CD14-positive monocyte (primary cell): ENCODE results near the gene PRODH2. TPM values are rescaled to one million over a fixed set of nuclear protein-coding genes. Genes with fewer than 3 reads are reported as not detected.

Experiments
- DNase-seq, 3 donors: peaks; one replicate each; pipeline ENCODE4 v3.0.0-alpha.2; 2011 to 2022
- H2AFZ ChIP-seq: 2 replicates; pipeline ENCODE4 v1.6.0; 2012; ENCODE audit warnings: mild to moderate bottlenecking, low read depth, low read length, inconsistent platforms; ENCODE audit not compliant: insufficient read depth, poor library complexity, severe bottlenecking
- H3K27ac ChIP-seq, 2 donors: 1 replicate in 1 of 2; 2 replicates in 1 of 2; pipeline ENCODE4 v1.5.1; 2012 to 2013; ENCODE audit warnings: low read length in 2 of 2, control low read depth in 1 of 2, inconsistent platforms in 1 of 2, low read depth in 1 of 2, mild to moderate bottlenecking in 1 of 2
- H3K27me3 ChIP-seq, 2 donors: one replicate each; pipeline versions ENCODE4 v1.6.0 to v1.6.1; 2011 to 2013; ENCODE audit warnings: low read length in 2 of 2; ENCODE audit not compliant: control insufficient read depth in 2 of 2, insufficient read depth in 2 of 2
- H3K36me3 ChIP-seq, 2 donors: replicated peaks in 1 of 2; 1 replicate in 1 of 2; 2 replicates in 1 of 2; pipeline versions ENCODE4 v1.5.1 to v1.6.1; 2012 to 2013; ENCODE audit warnings: low read length in 2 of 2, control low read depth in 1 of 2, inconsistent platforms in 1 of 2, mild to moderate bottlenecking in 1 of 2; ENCODE audit not compliant: insufficient read depth in 2 of 2, control insufficient read depth in 1 of 2
- H3K4me1 ChIP-seq, 2 donors: 1 replicate in 1 of 2; 2 replicates in 1 of 2; pipeline versions ENCODE4 v1.5.1 to v1.6.1; 2012 to 2013; ENCODE audit warnings: low read length in 2 of 2, control low read depth in 1 of 2, inconsistent platforms in 1 of 2, mild to moderate bottlenecking in 1 of 2, moderate library complexity in 1 of 2; ENCODE audit not compliant: insufficient read depth in 2 of 2, control insufficient read depth in 1 of 2
- H3K4me2 ChIP-seq: replicated peaks from 2 replicates; pipeline ENCODE3; 2012; ENCODE audit warnings: low read length, moderate library complexity, mild to moderate bottlenecking; ENCODE audit not compliant: poor library complexity, severe bottlenecking; ENCODE audit errors: extremely low read depth
- H3K4me3 ChIP-seq, 3 experiments: fragments of 200-600 bp in 1 of 3; sonication (generic) in 1 of 3; replicated peaks in 1 of 3; 1 replicate in 2 of 3; 2 replicates in 1 of 3; pipeline ENCODE4 v1.5.1; 2011 to 2013; ENCODE audit warnings: low read length in 3 of 3, mild to moderate bottlenecking in 3 of 3, control low read depth in 2 of 3, low read depth in 2 of 3, inconsistent platforms in 1 of 3, moderate library complexity in 1 of 3
- H3K79me2 ChIP-seq: 2 replicates; pipeline ENCODE4 v1.6.0; 2012; ENCODE audit warnings: mild to moderate bottlenecking, control low read depth, inconsistent platforms, low read length, moderate library complexity; ENCODE audit not compliant: insufficient read depth
- H3K9ac ChIP-seq: 2 replicates; pipeline ENCODE4 v1.6.0; 2017; ENCODE audit warnings: low read length, mild to moderate bottlenecking; ENCODE audit not compliant: insufficient read depth, poor library complexity, severe bottlenecking
- H3K9me3 ChIP-seq, 2 donors: replicated peaks in 1 of 2; 1 replicate in 1 of 2; 2 replicates in 1 of 2; pipeline versions ENCODE4 v1.5.1 to v1.6.1; 2012 to 2013; ENCODE audit warnings: low read length in 2 of 2, control low read depth in 1 of 2; ENCODE audit not compliant: control insufficient read depth in 1 of 2, insufficient read depth in 1 of 2
- H4K20me1 ChIP-seq: 2 replicates; pipeline ENCODE4 v1.6.0; 2012; ENCODE audit warnings: mild to moderate bottlenecking, low read length, control low read depth, moderate library complexity; ENCODE audit not compliant: insufficient read depth
- H3K27ac Mint-ChIP-seq, 7 donors: one replicate each; pipeline ENCODE4 v1.8.0; 2020; ENCODE audit warnings: mild to moderate bottlenecking in 7 of 7, mixed read lengths in 7 of 7, moderate library complexity in 6 of 7, inconsistent platforms in 2 of 7
- H3K27me3 Mint-ChIP-seq, 3 donors: one replicate each; pipeline ENCODE4 v1.8.0; 2021 to 2022; ENCODE audit warnings: low read depth in 3 of 3, mild to moderate bottlenecking in 3 of 3, mixed read lengths in 3 of 3, moderate library complexity in 3 of 3, inconsistent platforms in 1 of 3
- H3K36me3 Mint-ChIP-seq, 2 donors: one replicate each; pipeline ENCODE4 v1.8.0; 2020; ENCODE audit warnings: mixed read lengths in 2 of 2, inconsistent platforms in 1 of 2, mild to moderate bottlenecking in 1 of 2
- H3K4me1 Mint-ChIP-seq: one replicate; pipeline ENCODE4 v1.8.0; 2020; ENCODE audit warnings: mild to moderate bottlenecking, mixed read lengths
- H3K4me3 Mint-ChIP-seq, 2 donors: one replicate each; pipeline ENCODE4 v1.8.0; 2020; ENCODE audit warnings: mild to moderate bottlenecking in 2 of 2, mixed read lengths in 2 of 2, moderate library complexity in 1 of 2
- H3K9me3 Mint-ChIP-seq, 7 donors: one replicate each; pipeline ENCODE4 v1.8.0; 2020 to 2022; ENCODE audit warnings: mixed read lengths in 7 of 7, mild to moderate bottlenecking in 6 of 7, moderate library complexity in 6 of 7, inconsistent platforms in 2 of 7
- WGBS: methylation state at CpG from one replicate; pipeline ENCODE4 v1.1.5; 2013; ENCODE audit warnings: missing lambda C conversion rate; ENCODE audit not compliant: insufficient coverage; 5-methylcytosine and 5-hydroxymethylcytosine counted together
- intact Hi-C, 2 donors: fragments of 100-400 bp; cut with micrococcal nuclease; formaldehyde crosslinking; loops; one replicate each; pipeline versions ENCODE4 v1.15.0 to v1.15.1; 2023
- polyA plus RNA-seq, 3 donors: library from polyadenylated mRNA; depleted of rRNA in 1 of 3; unstranded in 2 of 3; stranded (reverse) in 1 of 3; fragments of 300-500 nt in 2 of 3; fragments of >200 nt in 1 of 3; fragmentation: Illumina TruSeq in 2 of 3; gene quantifications; 1 replicate in 2 of 3; 2 replicates in 1 of 3; pipeline ENCODE4 v1.2.3, GENCODE V29; 2012 to 2021
- TF ChIP-seq, protein P1 (sequence below): fragments of 200-600 bp; IDR thresholded peaks from one replicate; pipeline ENCODE4 v1.8.0; 2022; ENCODE audit warnings: antibody characterized with exemption, mild to moderate bottlenecking

Gene PRODH2
- polyA plus RNA-seq, 3 donors: not detected

DNA sequence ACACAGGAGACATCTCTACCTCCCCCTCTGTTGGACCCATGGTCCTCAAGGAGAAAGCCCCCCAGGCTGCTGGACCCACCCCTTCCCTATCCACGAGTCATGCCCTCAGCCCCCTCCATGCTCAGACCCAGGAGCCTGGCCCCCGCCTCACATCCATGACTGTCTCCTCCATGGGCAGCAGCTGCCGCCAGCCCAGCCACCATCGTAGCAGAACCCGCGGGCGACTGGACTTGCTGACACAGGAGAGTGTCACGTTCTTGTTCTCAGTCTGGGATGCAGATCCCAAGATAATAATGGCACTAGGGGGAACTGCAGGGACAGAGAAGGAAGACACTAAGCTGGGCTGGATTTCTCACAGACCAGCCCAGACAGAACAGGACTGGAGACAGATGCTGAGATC is 35.8 kb upstream of the PRODH2 start:
- H3K4me1 Mint-ChIP-seq: peaks cover 18% of the 10 kb centered on the region
- no peak for DNase-seq
- no peak overlapping the region for H3K4me3 ChIP-seq
- H3K9me3 Mint-ChIP-seq: peaks cover 0 to 19% (median 14%) of the 10 kb centered on the region in 7 donors
- H3K4me2 ChIP-seq: no peak overlapping the region
- H3K4me1 ChIP-seq: peaks cover 9 to 11% of the 10 kb centered on the region in 2 donors
- peaks cover 26 to 60% of the 10 kb centered on the region in 2 donors for H3K27me3 ChIP-seq
- no peak overlapping the region for H3K27ac ChIP-seq
- H4K20me1 ChIP-seq: no peaks in the 10 kb centered on the region
- H3K27me3 Mint-ChIP-seq: peaks cover 61 to 86% (median 63%) of the 10 kb centered on the region in 3 donors
- H2AFZ ChIP-seq: no peak overlapping the region
- peak overlapping the region in 1 of 7 donors; percentile 14 for H3K27ac Mint-ChIP-seq
- WGBS: 88% methylated on average over 8 of the region's 8 CpGs
- peaks cover 0 to 22% of the 10 kb centered on the region in 2 donors for H3K9me3 ChIP-seq
- H3K36me3 Mint-ChIP-seq: peaks cover 4 to 5% of the 10 kb centered on the region in 2 donors
- no peak overlapping the region for H3K4me3 Mint-ChIP-seq
- no peak overlapping the region for H3K9ac ChIP-seq
- no peaks in the 10 kb centered on the region for H3K79me2 ChIP-seq
- no peaks in the 10 kb centered on the region for H3K36me3 ChIP-seq
- intact Hi-C loops: no loop called here
- TF ChIP-seq, protein P1, sequence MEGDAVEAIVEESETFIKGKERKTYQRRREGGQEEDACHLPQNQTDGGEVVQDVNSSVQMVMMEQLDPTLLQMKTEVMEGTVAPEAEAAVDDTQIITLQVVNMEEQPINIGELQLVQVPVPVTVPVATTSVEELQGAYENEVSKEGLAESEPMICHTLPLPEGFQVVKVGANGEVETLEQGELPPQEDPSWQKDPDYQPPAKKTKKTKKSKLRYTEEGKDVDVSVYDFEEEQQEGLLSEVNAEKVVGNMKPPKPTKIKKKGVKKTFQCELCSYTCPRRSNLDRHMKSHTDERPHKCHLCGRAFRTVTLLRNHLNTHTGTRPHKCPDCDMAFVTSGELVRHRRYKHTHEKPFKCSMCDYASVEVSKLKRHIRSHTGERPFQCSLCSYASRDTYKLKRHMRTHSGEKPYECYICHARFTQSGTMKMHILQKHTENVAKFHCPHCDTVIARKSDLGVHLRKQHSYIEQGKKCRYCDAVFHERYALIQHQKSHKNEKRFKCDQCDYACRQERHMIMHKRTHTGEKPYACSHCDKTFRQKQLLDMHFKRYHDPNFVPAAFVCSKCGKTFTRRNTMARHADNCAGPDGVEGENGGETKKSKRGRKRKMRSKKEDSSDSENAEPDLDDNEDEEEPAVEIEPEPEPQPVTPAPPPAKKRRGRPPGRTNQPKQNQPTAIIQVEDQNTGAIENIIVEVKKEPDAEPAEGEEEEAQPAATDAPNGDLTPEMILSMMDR: no peak

- Histone ChIP-seq H2AFZ (no peak overlapping the region), H3K79me2 (no peaks in the 10 kb centered on the region), H4K20me1 (no peaks in the 10 kb centered on the region), H3K9ac (no peak overlapping the region), H3K27ac (no peak overlapping the region), H3K9me3 (peaks cover 0 to 22% of the 10 kb centered on the region in 2 donors), H3K27me3 (peaks cover 28 to 64% of the 10 kb centered on the region in 2 donors), H3K4me1 (peaks cover 9 to 11% of the 10 kb centered on the region in 2 donors), H3K4me2 (no peak overlapping the region), H3K36me3 (no peaks in the 10 kb centered on the region), H3K4me3 (no peak overlapping the region)
- intact Hi-C loops: no loop called here
- TF ChIP-seq, protein P1: no peak
- Mint-ChIP-seq H3K36me3 (peaks cover 4 to 5% of the 10 kb centered on the region in 2 donors), H3K27me3 (peaks cover 64 to 86% (median 65%) of the 10 kb centered on the region in 3 donors), H3K27ac (no peak overlapping the region), H3K4me1 (peaks cover 18% of the 10 kb centered on the region), H3K9me3 (peaks cover 0 to 20% (median 14%) of the 10 kb centered on the region in 7 donors), H3K4me3 (peak overlapping the region in 1 of 2 donors; percentile 48)
- no peak for DNase-seq
- WGBS: 77% methylated on average over 4 of the region's 8 CpGs
These were observed 35.3 kb upstream of the PRODH2 start for GRCh38 chr19:35847911-35848310.
